HG03045 (cell line): Measurements from ENCODE around the gene ING5.
"Not testable (repeated sequence)": the region's sequence is repeated elsewhere in the genome, so short reads cannot be mapped to it uniquely, and the experiment has no call there.

ENCODE experiments used
- ATAC-seq: cut with Tn5 transposase; IDR thresholded peaks from one replicate; pipeline ENCODE4 v1.9.1; 2021; ENCODE audit warnings: mild to moderate bottlenecking, moderate library complexity; ENCODE audit not compliant: unreplicated experiment

ING5 gene

DNA sequence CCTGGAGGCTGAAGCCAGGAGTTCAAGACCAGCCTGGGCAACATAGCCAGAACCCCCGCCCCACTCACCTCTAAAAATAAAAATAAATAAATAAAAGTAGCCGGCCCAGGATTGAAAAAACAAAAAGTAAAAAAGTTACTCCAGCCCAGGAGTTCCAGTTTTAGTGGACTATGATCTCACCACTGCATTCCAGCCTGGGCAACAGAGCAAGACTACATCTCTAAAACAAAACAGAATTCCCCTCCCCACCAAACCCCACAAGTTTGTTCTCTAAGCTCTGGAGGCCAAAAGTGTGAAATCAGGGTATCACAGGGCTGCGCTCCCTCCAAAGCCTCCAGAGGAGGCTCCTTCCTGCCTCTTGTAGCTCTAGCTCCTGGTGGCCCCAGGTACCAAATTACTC is 34.3 kb downstream of the ING5 start:
- ATAC-seq = no peak

DNA sequence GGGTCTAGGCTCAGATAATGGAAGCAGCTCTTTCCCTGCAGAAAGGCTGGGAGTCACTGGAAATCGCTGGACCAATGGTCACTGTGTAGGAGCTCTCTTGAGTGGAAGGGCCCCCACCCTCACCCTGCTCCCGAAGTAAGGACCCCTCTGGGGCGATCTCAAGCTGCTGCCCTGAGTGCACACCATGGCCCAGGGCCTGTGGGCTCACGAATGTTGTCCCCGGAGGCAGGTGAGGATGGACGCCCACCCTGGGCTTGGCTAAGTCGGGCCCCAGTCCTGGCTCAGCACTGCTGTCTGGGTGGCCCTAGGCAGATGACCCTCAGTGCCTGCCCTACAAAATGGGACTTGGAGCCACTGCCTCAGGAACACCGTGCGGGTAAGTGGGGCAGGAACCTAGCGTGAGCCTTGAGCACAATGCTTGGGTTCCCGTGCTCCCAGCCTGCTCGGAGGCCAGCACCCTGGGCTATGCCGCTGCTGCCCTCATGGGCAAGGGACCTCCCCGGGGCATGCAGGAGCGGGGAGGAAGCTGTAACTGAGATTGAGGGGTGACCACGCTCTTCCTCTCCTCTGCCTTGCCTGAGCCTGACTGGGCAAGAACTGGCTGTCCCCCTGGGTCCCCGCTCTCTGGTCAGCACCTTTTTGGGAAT is 36.3 kb downstream of the ING5 start:
- no peak for ATAC-seq

DNA sequence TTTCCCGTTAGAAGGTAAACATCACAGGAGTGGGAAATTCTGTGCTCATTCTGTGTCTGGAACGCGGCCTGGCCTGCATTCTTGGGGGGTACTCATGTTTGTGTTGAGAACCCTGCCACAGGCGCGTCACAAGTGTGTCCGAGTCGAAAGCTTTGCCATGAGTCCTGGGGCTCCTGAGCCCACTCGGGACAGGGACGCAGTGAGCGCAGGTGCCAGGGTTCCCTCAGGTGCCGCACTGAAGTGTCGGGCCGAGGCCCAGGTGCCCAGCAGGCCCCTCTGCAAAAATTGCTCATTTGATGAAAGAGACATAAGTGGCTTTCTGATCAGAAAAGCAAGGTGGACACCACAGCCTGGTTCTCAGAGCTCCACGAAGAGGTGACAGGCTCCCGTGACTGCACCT is 37.3 kb downstream of the ING5 start:
- no peak for ATAC-seq

DNA sequence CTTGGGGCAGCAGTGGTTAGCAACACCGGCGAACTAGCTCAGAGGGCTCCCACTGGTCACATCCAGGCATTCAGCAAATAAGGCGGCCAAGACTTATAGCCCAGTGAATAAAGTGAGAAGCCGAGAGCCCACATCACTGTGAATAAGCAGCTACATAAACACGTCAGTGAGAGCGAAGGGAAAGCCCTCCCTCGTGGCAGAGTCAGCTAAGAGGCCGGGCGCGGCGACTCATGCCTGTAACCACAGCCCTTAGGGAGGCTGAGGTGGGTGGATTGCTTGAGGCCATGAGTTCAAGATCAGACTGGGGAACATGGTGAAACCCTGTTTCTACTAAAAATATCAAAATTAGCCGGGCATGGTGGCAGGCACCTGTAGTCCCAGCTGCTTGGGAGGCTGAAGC is 37.8 kb downstream of the ING5 start:
- no peak for ATAC-seq

DNA sequence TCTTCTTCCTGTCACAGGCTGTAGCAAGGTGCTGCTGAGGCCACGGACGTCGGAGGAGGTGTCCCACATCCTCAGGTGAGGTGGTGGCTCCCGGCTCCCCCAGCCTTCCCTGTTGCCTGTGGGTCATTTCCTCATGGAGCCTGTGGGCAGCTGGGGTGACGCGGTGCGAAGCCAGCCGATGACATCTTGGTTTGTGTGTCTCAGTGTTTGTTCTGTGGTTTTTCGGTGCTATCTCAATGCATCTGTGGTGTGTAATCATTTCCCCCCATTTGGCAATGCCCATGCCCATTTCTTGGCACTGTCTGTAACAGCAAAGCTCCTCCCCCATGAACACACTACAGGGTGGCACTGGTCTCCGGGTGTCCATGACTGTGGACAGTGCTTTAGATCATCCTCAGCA is 39.2 kb downstream of the ING5 start:
- ATAC-seq = no peak

DNA sequence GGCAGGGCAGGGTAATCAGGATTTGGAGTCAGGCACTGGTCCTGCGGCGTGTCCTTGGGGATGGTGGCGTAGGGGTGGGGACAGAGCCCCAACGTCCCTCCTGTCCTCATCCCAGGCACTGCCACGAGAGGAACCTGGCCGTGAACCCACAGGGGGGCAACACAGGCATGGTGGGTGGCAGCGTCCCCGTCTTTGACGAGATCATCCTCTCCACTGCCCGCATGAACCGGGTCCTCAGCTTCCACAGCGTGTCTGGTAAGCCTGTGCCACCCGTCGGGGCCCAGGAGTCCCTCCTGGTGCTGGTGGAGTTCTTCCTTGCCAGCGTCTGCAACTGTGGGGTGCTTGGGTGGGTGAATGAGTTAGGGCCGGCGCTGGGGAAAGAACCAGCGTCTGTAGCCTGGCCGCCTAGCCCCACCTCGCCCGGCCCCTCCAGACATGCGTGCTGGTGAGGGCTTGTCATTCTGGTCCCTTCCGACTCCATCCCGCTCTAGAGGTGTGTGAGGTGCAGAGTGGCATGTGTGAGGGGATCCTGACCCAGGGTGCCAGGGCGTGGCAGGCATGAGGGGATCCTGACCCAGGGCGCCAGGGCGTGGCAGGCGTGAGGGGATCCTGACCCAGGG is 40.6 kb downstream of the ING5 start:
- no peak for ATAC-seq

DNA sequence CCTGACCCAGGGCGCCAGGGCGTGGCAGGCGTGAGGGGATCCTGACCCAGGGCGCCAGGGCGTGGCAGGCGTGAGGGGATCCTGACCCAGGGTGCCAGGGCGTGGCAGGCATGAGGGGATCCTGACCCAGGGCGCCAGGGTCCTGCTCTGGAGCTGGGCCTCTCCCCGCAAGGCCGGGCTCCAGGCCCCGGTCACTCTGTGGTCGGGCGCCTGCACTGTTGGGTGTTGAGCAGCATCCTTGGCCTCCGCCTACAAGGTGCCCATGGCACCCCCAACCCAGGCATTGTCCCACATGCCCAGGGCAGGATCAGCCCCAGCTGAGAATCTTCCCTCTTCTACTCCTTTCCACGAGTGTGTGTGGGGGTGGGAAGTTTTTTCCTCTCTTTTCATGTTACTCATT is 41.2 kb downstream of the ING5 start:
- not testable (repeated sequence) for ATAC-seq

DNA sequence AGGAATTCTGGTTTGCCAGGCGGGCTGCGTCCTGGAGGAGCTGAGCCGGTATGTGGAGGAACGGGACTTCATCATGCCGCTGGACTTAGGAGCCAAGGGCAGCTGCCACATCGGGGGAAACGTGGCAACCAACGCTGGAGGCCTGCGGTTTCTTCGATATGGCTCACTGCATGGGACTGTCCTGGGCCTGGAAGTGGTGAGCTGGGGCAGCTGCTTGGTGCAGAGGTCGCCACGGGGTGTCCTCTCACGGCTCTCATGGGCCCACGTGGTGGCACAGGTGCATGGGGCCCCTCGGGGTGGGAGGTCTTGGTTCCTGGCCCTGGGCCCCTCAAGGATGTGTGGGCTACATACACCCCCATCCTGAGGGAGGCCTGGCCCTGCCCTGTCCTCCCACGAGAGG is 41.8 kb downstream of the ING5 start:
- ATAC-seq = no peak

DNA sequence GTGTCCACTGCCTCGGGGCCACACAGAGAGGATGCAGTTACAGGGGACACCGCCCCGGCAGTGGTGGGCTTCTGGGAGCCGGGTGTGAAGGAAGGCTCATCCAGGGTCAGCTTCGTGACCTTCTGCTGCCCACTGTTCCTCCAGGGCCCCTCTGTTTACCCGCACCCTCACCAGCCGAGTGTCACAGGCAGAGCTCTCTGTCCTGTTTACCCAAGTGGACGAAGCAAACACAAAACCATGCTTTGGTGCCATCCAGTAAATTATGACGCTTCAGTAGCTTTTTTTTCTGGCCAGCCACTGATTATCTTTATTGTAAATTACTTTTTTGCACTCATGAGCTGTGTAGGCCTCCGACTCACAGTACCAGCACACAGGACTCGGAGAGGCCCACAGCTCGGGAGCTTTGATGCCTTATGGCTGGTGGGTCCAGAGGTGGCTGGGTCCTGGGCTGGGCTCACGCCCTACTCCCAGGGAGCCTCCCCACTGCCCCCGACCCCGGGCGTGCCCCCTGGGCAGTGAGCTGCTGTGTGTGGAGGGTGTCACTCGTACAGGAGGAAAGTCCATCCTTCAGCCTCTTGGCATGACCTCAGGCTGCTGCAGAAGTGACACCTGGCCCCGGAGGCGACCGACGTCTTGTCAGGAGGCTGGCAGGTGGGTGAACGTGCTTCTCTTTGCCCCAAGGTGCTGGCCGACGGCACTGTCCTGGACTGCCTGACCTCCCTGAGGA is 42.4 kb downstream of the ING5 start:
- ATAC-seq = no peak

DNA sequence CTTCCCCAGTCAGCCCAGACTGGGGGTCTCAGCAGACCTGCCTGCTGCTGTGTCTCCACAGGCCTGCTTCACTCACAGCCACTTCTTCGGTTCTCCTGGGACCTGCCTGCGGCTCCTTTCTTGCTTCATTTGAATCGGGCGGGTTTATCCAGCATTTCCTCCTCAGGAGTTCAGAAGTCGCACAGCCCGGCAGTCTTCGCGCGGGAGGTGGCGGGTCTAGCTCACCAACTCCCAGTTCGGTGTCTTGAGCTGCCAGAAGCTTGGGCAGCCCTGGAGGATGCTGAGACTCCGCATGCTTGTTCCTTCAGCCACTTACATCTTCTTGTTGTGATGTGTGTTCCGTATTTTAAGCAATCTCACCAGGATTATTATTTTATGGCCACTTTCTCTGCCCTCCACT is 43.4 kb downstream of the ING5 start:
- ATAC-seq = no peak

DNA sequence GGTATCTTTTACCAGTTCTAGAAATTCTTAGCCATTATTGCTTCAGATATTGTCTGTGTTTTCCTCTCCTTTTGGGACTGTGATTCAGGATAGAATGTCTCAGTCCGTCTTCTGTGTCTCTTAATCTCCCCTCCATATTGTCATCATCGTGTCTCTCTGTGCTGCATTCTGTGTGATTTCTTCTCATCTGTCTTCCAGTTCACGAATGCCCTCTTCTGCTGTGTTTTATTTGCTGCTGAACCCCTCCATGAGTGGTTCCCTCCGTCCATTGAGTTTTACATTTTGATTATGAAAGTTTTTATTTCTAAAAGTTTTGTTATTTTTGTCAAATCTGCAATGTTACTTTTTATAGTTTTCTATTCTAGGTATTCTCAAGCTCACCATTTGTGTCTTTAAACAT is 44.2 kb downstream of the ING5 start:
- no peak for ATAC-seq

DNA sequence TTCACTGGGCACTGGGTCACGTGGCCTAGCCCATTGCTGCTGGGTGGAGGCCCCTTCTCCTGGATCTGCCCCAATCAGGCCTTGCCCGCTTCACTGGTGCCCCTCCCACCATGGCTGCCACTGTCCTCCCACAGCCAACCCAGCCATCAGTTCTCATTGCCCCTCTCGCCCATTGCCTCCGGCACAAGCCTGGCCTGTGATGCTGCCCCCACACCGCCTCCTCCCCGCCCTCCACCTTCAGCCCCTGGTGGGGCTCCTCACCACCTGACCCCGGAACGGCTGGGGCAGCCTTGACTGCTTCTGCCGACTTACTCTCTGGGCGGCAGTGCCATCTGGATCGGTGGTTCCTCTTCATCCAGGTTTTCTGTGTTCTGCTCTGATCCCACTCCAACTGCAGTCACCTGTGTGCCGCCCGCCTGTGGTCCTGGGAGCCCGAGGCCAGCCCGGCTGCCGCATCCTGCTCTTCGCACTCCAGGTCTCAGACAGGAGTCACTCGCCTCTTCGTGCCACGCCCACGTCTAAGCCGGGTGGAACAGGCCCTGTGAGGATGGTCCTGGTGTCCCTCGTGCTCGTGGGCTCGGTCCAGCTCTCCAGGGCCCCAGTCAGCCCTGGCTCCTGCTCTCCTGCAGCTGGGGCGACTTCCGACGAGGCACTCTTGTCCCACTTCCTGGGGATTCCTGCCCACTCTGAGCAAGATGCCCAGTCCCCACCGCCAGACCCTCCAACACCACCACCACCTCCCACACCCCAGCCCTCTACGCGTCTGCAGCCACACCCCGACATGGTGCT is 46.8 kb downstream of the ING5 start:
- no peak for ATAC-seq

DNA sequence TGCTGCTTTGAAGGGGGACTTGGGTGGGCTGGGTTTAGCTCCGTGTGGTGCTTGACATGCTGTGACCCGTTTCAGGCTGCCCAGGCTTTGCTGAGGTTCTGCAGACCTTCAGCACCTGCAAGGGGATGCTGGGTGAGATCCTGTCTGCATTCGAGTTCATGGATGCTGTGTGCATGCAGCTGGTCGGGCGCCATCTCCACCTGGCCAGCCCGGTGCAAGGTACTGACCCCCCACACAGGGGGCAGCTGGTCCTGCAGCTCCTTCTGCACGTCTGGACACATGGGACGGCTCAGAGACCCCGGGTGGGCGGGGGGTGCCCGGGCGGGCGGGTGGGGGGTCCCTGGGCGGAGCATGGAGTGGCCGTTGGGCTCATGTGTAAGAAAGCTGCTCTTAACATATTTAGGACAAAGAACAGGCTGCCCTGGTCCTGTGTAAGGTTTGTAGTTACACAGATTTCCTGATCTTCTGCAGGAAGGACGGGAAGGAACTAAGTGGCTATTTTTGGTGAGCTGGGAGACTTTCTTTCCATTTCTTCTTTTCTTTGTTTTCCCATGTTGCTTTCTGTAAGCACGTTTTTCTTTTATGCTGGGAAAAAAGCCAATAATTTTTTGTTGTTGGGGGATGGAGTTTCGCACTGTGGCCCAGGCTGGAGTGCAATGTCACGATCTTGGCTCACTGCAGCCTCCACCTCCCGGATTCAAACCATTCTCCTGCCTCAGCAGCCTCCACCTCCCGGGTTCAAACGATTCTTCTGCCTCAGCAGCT is 48.4 kb downstream of the ING5 start:
- no peak for ATAC-seq

DNA sequence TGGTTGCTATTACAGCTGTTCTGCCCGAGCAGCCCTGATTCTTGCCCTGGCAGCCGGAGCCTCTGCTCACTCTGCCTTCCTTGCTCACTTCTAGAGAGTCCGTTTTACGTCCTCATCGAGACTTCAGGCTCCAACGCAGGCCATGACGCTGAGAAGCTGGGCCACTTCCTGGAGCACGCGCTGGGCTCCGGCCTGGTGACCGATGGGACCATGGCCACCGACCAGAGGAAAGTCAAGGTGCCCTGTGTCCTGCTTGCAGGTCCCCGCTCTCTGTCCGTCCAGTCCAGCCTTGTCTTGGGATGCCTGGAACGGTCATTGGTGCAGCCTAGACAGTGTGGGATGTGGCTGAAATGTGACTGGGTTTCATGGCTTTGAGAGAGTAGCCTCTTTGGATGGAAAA is 49.3 kb downstream of the ING5 start:
- no peak for ATAC-seq

DNA sequence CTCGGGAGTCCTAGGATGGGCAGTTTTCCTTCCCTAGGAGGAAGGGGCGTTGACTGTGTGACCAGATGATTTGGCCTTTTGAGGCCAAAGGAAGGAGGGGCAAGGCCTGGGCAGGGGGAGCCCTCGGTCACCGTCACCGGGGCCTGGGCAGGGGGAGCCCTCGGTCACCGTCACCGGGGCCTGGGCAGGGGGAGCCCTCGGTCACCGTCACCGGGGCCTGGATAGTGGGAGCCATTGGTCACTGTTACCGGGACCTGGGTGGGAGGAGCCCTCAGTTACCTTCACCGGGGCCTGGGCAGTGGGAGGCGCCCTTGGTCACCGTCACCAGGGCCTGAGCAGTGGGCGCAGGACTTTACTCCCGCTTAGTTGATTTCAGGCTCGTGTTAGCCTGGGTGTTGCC is 49.9 kb downstream of the ING5 start:
- no peak for ATAC-seq

DNA sequence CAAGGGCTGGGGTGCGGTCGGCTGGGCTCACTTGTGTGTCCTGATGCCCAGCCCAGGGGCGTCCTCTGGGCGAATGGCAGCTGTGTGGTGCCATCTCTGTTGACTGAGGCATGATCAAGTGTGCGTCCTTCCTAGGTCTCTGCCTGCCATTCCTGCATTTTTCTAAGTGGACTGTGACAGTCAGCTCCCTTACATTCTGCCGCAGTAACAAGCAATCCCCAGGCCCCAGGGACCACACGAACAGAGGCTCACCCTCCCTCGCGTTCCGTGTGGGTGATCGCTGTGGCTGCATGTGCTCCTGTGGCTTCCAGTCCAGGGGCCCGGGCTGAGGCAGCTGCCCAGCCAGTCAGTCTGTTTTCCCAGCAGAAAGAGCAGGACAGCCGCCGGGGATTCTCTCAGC is 50.4 kb downstream of the ING5 start:
- ATAC-seq = no peak

DNA sequence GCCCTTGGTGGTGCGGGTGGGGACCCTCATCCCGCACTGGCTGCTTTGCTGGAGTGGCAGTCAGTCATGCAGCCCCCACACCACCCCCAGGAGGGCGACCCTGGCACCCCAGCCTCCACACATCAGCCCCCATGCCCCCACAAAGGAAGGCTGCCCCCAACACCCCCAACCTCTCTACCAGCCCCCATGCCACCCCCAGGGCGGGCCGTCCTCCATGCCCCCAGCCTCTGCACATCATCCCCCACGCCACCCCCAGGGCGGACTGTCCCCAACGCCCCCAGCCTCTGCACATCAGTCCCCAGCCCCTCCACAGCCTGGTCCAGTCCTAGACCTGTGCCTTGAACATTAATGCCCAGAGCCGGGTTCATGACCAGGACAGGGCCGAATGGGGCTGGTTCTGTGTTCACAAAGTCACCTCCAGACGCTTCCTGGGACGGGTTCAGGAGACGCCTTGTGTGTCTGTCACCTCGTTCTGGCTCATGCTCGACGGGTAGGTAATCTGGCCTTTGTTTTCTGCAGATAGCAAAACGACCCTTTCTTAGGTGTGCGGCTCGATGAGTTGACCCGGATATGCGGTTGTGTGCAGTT is 50.9 kb downstream of the ING5 start:
- ATAC-seq = no peak

DNA sequence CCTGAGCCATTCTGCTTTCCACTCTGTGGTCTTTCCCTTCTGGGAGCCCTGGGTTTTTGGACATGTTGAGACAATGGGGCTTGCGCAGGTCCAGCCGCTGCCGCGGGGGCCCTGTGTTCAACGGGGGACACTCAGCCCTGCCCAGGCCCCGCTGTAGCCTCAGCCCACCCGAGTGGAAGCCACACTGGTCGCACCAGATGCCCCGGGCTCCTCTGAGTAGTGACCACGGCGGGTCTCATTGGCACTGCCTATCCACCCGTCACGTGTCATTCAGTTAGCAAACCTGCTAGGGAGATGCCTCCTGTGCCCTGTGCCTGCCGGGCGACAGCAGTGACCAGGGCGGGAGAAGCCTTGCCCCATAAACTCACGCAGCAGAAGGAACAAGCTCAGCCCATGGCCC is 51.7 kb downstream of the ING5 start:
- no peak for ATAC-seq

DNA sequence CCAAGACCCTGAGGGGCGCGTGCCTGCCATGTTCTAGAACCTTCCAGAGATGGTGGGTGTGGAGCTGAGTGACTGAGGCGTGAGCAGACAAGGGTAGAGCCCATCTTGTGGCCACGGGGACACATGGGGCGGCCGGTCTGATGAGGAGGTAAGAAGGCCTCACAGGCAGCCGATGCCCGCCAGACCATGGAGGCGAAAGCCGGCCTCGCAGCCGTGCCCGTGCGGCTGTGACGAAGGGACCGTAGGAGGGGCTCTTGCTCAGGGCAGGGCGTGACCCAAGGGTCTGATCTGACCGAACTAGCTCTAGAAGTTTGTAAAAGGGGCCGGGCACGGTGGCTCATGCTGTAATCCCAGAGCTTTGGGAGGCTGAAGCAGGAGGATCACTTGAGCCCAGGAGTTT is 52.2 kb downstream of the ING5 start:
- no peak for ATAC-seq

DNA sequence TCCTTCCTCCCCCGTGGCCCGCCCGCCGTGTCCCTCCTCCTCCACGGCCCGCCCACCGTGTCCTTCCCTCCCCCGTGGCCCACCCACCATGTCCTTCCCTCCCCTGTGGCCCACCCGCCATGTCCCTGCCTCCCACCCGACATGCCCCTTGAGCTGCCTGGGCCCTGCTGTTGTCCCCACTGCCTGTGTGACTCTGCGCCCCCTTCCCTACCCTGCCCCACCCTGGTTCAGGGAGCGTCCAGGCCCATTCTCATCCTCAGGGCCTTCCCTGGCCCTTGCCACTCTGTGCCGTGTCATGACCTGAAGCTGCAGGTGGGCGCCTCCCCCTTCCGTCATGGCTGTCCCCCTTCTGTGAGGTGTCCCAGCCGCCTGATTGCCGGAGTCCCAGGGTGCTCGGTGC is 53.3 kb downstream of the ING5 start:
- no peak for ATAC-seq

DNA sequence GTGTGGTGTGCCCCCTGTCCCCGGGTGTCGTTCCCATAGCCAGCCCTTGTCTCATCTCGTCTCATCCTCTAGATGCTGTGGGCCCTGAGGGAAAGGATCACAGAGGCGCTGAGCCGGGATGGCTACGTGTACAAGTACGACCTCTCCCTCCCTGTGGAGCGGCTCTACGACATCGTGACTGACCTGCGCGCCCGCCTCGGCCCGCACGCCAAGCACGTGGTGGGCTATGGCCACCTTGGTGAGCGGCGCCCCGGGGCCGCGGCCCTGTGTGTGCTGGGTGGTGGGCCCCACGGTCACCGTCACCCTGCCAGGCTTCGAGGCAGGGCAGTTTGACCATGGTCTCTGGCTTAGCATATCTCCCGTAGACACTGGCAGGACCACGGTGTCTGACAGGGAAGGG is 53.9 kb downstream of the ING5 start:
- no peak for ATAC-seq
